A549 (cell line): ENCODE data around the gene TRIOBP. TPM values are rescaled to one million over a fixed set of nuclear protein-coding genes. Genes with fewer than 3 reads are reported as not detected.
A peak's percentile ranks its signal among the peaks of the same experiment; 100 is the strongest.

Experiments
- ATAC-seq, 2 experiments: fragments of 200-7000 bp in 1 of 2; fragments of >200 bp in 1 of 2; cut with Nextera tagmentation in 1 of 2; cut with Tn5 transposase in 1 of 2; 3 replicates each; pipeline versions ENCODE4 v1.8.0 to v1.9.1; 2018 to 2020; ENCODE audit warnings: mild to moderate bottlenecking in 1 of 2, moderate library complexity in 1 of 2
- CTCF ChIA-PET: fragments of 300-600 bp; sonication (Branson Sonifier 250); formaldehyde crosslinking; extraction: SDS; loops from one replicate; lab custom pipeline; 2021; ENCODE audit warnings: antibody characterized with exemption, inconsistent platforms; lab: Yijun Ruan, JAX
- POLR2A ChIA-PET: fragments of 350-600 bp; formaldehyde crosslinking; extraction: SDS; loops from one replicate; lab custom pipeline; 2021; ENCODE audit warnings: antibody characterized with exemption, inconsistent platforms; lab: Yijun Ruan, JAX
- DNase-seq, 2 experiments: peaks; one replicate each; pipeline versions ENCODE4 v3.0.0 to v3.0.0-alpha.2; 2011 to 2016; ENCODE audit warnings: low read depth in 1 of 2, low spot score in 1 of 2
- FAIRE-seq: peaks from 2 replicates; lab custom pipeline; 2011; peaks lifted over from hg19 to GRCh38; lab: Jason Lieb, UNC
- H3K27ac ChIP-seq, 2 experiments: fragments of >200 bp; sonication (Bioruptor Twin); formaldehyde crosslinking; 3 replicates each; pipeline ENCODE4 v1.5.1; 2016 to 2017
- H3K4me1 ChIP-seq: fragments of >200 bp; sonication (Bioruptor Twin); formaldehyde crosslinking; 3 replicates; pipeline ENCODE4 v1.6.1; 2016
- H3K4me2 ChIP-seq: fragments of >200 bp; sonication (Bioruptor Twin); formaldehyde crosslinking; 3 replicates; pipeline ENCODE4 v1.6.1; 2016
- H3K4me3 ChIP-seq: fragments of >200 bp; sonication (Bioruptor Twin); formaldehyde crosslinking; 3 replicates; pipeline ENCODE4 v1.5.1; 2016
- H3K9me3 ChIP-seq: fragments of >200 bp; sonication (Bioruptor Twin); formaldehyde crosslinking; 3 replicates; pipeline ENCODE4 v1.6.1; 2016
- ATOH8 ChIP-seq: fragments of 250-450 bp; sonication (Bioruptor Pico); IDR thresholded peaks from 2 replicates; pipeline ENCODE4 v1.5.0; 2020; ENCODE audit warnings: low read depth, mild to moderate bottlenecking, moderate library complexity
- BHLHE40 ChIP-seq: IDR thresholded peaks from 2 replicates; pipeline ENCODE4 v1.6.1; 2012; ENCODE audit warnings: low read depth, low read length, inconsistent platforms
- CTCF ChIP-seq: fragments of >200 bp; sonication (Bioruptor Twin); formaldehyde crosslinking; IDR thresholded peaks from 3 replicates; pipeline ENCODE4 v1.5.1; 2016
- EHF ChIP-seq: fragments of 250-450 bp; sonication (Bioruptor Pico); IDR thresholded peaks from 2 replicates; pipeline ENCODE4 v1.5.0; 2020; ENCODE audit warnings: mild to moderate bottlenecking
- EP300 ChIP-seq, 2 experiments: fragments of >200 bp; sonication (Bioruptor Twin); formaldehyde crosslinking; IDR thresholded peaks; 2 replicates in 1 of 2; 3 replicates in 1 of 2; pipeline ENCODE4 v1.6.1; 2016 to 2017
- GATA3 ChIP-seq: IDR thresholded peaks from 2 replicates; pipeline ENCODE4 v1.6.1; 2012; ENCODE audit warnings: borderline replicate concordance
- HDAC2 ChIP-seq: fragments of 200-600 bp; sonication (generic); IDR thresholded peaks from 2 replicates; pipeline ENCODE4 v1.6.1; 2016
- HEYL ChIP-seq: fragments of 250-450 bp; sonication (Bioruptor Pico); IDR thresholded peaks from 2 replicates; pipeline ENCODE4 v1.8.0; 2021; ENCODE audit warnings: mild to moderate bottlenecking, moderate library complexity
- HOXB13 ChIP-seq: fragments of 250-450 bp; sonication (Bioruptor Pico); IDR thresholded peaks from 2 replicates; pipeline ENCODE4 v1.5.0; 2020; ENCODE audit warnings: low read depth, mild to moderate bottlenecking, moderate library complexity
- HOXB5 ChIP-seq: fragments of 250-450 bp; sonication (Bioruptor Pico); IDR thresholded peaks from 2 replicates; pipeline ENCODE4 v1.5.0; 2020; ENCODE audit warnings: mild to moderate bottlenecking, moderate library complexity
- JUN ChIP-seq, 2 experiments: fragments of >200 bp; sonication (Bioruptor Twin); formaldehyde crosslinking; IDR thresholded peaks; 2 replicates in 1 of 2; 3 replicates in 1 of 2; pipeline ENCODE4 v1.6.1; 2016 to 2017
- MAFK ChIP-seq: fragments of 450-650 bp; IDR thresholded peaks from 2 replicates; pipeline ENCODE4 v1.6.1; 2014; ENCODE audit not compliant: partially characterized antibody
- MAX ChIP-seq: IDR thresholded peaks from 2 replicates; pipeline ENCODE4 v1.6.1; 2012
- NFE2L2 ChIP-seq: fragments of 150-350 bp; conservative IDR thresholded peaks from 2 replicates; pipeline ENCODE4 v1.6.1; 2014; ENCODE audit warnings: low read length
- PBX3 ChIP-seq: IDR thresholded peaks from 2 replicates; pipeline ENCODE4 v1.6.1; 2012
- PHF8 ChIP-seq: fragments of 200-600 bp; sonication (generic); IDR thresholded peaks from 2 replicates; pipeline ENCODE4 v1.6.1; 2016; ENCODE audit warnings: low read depth, mild to moderate bottlenecking, antibody characterized with exemption, moderate library complexity, borderline replicate concordance
- POLR2AphosphoS2 ChIP-seq: conservative IDR thresholded peaks from 2 replicates; pipeline ENCODE4 v1.6.1; 2012; ENCODE audit warnings: low read length, improper control_type of control experiment, inconsistent platforms
- RAD21 ChIP-seq, 2 experiments: fragments of >200 bp in 1 of 2; sonication (Bioruptor Twin) in 1 of 2; formaldehyde crosslinking in 1 of 2; IDR thresholded peaks in 1 of 2; conservative IDR thresholded peaks in 1 of 2; 2 replicates in 1 of 2; 3 replicates in 1 of 2; pipeline ENCODE4 v1.6.1; 2012 to 2018; ENCODE audit warnings: inconsistent platforms in 1 of 2
- RCOR1 ChIP-seq: fragments of 150-350 bp; IDR thresholded peaks from 2 replicates; pipeline ENCODE4 v1.6.1; 2014; ENCODE audit warnings: antibody characterized with exemption, low read length, low read depth
- REST ChIP-seq: fragments of 200-600 bp; sonication (generic); IDR thresholded peaks from 2 replicates; pipeline ENCODE4 v1.6.1; 2016; ENCODE audit warnings: antibody characterized with exemption, mild to moderate bottlenecking, moderate library complexity
- RFX5 ChIP-seq: fragments of 450-650 bp; IDR thresholded peaks from 2 replicates; pipeline ENCODE4 v1.7.1; 2014; ENCODE audit warnings: antibody characterized with exemption, mild to moderate bottlenecking, moderate library complexity
- RNF2 ChIP-seq: fragments of 200-600 bp; sonication (generic); IDR thresholded peaks from 2 replicates; pipeline ENCODE4 v1.6.1; 2016; ENCODE audit warnings: low read depth, mild to moderate bottlenecking, antibody characterized with exemption, moderate library complexity, borderline replicate concordance
- TP53 ChIP-seq: fragments of 250-450 bp; sonication (Bioruptor Pico); IDR thresholded peaks from 2 replicates; pipeline ENCODE4 v1.5.0; 2021; ENCODE audit warnings: mild to moderate bottlenecking, moderate library complexity
- ZC3H11A ChIP-seq: fragments of 450-650 bp; IDR thresholded peaks from 2 replicates; pipeline ENCODE4 v1.6.1; 2014; ENCODE audit warnings: antibody characterized with exemption, mild to moderate bottlenecking
- ZNF302 ChIP-seq: fragments of 250-450 bp; sonication (Bioruptor Pico); IDR thresholded peaks from 2 replicates; pipeline ENCODE4 v1.9.0; 2021; ENCODE audit warnings: inconsistent platforms, mild to moderate bottlenecking, moderate library complexity
- WGBS: methylation state at CpG from one replicate; pipeline ENCODE4 v1.1.6; 2017; ENCODE audit errors: missing lambda C conversion rate; 5-methylcytosine and 5-hydroxymethylcytosine counted together
- polyA plus RNA-seq, 4 experiments: library from polyadenylated mRNA; depleted of rRNA in 3 of 4; stranded (reverse); fragments of >200 nt; fragmentation: RNase III in 1 of 4; extraction: RNeasy Plus Mini Kit Qiagen cat#74134 plus additional on column Dnase treatment in 1 of 4; gene quantifications; 2 replicates in 3 of 4; 3 replicates in 1 of 4; pipeline ENCODE4 v1.2.3, GENCODE V29; 2011 to 2017

Gene TRIOBP
- polyA plus RNA-seq, 2 of the 4 experiments (the other 2 are of a cell fraction): 15.7 to 26.0 TPM

- ChIA-PET CTCF (interaction anchor here (0.6 to 1.8 kb wide), 3 partner anchors 41 to 108 kb away, joined by 3 to 7 read pairs (median 5); no protein-coding TSS in a partner anchor), POLR2A (no interaction called here)
- TF ChIP-seq BHLHE40: no peak
- no peak for TF ChIP-seq RFX5
- no peak for TF ChIP-seq NFE2L2
- TF ChIP-seq JUN (IDR thresholded peaks at IDR 0.05): no peak; a peak in 1 of 5 replicates
- TF ChIP-seq TP53 (CRISPR knock-in tag): no peak
- TF ChIP-seq RCOR1: no peak
- no peak for TF ChIP-seq HDAC2
- no peak for TF ChIP-seq MAX
- TF ChIP-seq RNF2: no peak
- no peak for TF ChIP-seq EP300 (IDR thresholded peaks at IDR 0.05)
- TF ChIP-seq GATA3: no peak
- TF ChIP-seq PHF8: no peak
- TF ChIP-seq RAD21 (conservative IDR thresholded peaks at IDR 0.05 in 1 of 2, IDR thresholded peaks at IDR 0.05 in 1 of 2): no peak
- TF ChIP-seq HEYL (CRISPR knock-in tag): no peak
- no peak for TF ChIP-seq CTCF
- TF ChIP-seq ATOH8 (CRISPR knock-in tag): no peak
- no peak for TF ChIP-seq HOXB13 (CRISPR knock-in tag)
- TF ChIP-seq PBX3: no peak
- FAIRE-seq (no peak), ATAC-seq (no peak), DNase-seq (no peak)
- Histone ChIP-seq H3K4me3 (no peak overlapping the region), H3K4me1 (peaks cover 69% of the 10 kb centered on the region), H3K4me2 (peak overlapping the region; percentile 78), H3K27ac (peak overlapping the region; percentile 98 to 100), H3K9me3 (no peaks in the 10 kb centered on the region)
- WGBS: 71% methylated on average over 11 of the region's 14 CpGs
Observed at GRCh38 chr22:37750596-37751162, 53.8 kb downstream of the TRIOBP start.

GRCh38 chr22:37751449-37752188, 54.8 kb downstream of the TRIOBP start:
- Histone ChIP-seq H3K9me3 (no peaks in the 10 kb centered on the region), H3K27ac (peak overlapping the region; percentile 98 to 100), H3K4me3 (0 out of 3 replicates have a peak overlapping the region, but pooled peaks have one; percentile 19), H3K4me2 (peak overlapping the region; percentile 78), H3K4me1 (peaks cover 69% of the 10 kb centered on the region)
- 43% methylated on average over 4 of the region's 11 CpGs for whole genome bisulfite sequencing
- DNase-seq (peak in 1 of 2 experiments; percentile 41), FAIRE-seq (no peak), ATAC-seq (peak; percentile 4 to 17; a peak in 4 of 6 replicates)
- TF ChIP-seq EHF (CRISPR knock-in tag): no peak
- TF ChIP-seq RNF2: no peak
- no peak for TF ChIP-seq MAFK
- TF ChIP-seq POLR2AphosphoS2: no peak
- TF ChIP-seq REST: no peak
- no peak for TF ChIP-seq ZC3H11A
- no peak for TF ChIP-seq ZNF302 (CRISPR knock-in tag)
- no peak for TF ChIP-seq BHLHE40
- no peak for TF ChIP-seq CTCF
- no peak for TF ChIP-seq HOXB5 (CRISPR knock-in tag)
- CTCF ChIA-PET: interaction anchor here (0.6 to 1.8 kb wide), 7 partner anchors 14 to 154 kb away, joined by 3 to 5 read pairs (median 3); partner anchors contain the start of gene MICALL1
- POLR2A ChIA-PET: interaction anchor here (1.5 to 2.1 kb wide), 2 partner anchors 53 to 94 kb away, joined by 4 to 6 read pairs; a partner anchor contains a TSS
